ENCODE data around the gene IPP. TPM values are rescaled to one million over a fixed set of nuclear protein-coding genes. Genes with fewer than 3 reads are reported as not detected.
A peak's percentile ranks its signal among the peaks of the same experiment; 100 is the strongest.
"Not testable (repeated sequence)": the region's sequence is repeated elsewhere in the genome, so short reads cannot be mapped to it uniquely, and the experiment has no call there.

The IPP gene
- polyA plus RNA-seq, 12 donors: 15.5 to 25.3 (median 20.2) TPM; not detected in 1

- DNase-seq: not testable (repeated sequence)
Observed at GRCh38 chr1:45751039-45751838, 786 bp upstream of the IPP start.

DNA sequence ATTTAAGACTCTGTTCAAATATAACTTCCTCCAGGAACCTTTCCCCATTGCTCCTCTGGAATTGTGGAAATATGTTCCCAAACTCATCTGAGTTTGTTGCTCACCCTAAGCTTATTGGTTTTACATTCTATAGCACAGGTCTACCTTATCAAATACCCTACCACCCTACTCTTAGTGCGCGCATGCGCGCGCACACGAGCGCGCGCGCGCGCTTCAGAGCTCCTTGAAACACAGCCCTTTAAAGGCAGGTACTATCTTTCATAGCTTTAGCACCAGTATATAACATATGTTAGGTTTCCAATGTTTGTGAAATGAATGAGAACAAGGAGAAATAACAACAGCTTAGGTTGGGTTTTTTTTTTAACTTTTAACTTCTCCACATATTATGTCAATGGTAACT, 3.5 kb downstream of the IPP start:
- no peak for DNase-seq

DNA sequence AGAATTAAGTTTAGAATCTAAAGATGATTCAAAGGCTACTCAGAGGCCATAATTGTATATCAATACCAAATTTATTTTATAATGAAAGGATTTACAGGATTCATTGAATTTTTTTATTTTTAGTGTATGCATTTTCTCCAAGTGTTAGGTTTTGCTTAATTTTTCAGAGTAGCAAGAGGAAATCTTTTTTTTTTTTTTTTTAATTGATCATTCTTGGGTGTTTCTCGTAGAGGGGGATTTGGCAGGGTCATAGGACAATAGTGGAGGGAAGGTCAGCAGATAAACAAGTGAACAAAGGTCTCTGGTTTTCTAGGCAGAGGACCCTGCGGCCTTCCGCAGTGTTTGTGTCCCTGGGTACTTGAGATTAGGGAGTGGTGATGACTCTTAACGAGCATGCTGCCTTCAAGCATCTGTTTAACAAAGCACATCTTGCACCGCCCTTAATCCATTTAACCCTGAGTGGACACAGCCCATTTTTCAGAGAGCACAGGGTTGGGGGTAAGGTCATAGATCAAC, 10.8 kb downstream of the IPP start:
- not testable (repeated sequence) for DNase-seq

DNA sequence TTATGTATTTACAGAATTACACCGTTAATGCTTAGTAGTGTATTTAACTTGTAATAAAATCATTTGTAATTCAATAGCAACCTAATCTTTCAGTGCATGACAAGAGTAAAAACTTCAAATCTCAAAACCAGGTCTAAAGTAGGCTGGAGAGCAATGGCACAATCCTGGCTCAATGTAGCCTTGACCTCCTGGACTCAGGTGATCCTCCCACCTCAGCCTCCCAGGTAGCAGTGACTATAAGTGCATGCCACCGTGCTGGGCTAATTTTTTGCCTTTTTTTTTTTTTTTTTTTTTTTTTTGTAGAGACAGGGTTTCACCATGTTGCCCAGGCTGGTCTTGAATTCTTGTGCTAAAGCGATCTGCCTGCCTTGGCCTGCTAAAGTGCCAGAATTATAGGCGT, 11.3 kb downstream of the IPP start:
- no peak for DNase-seq

DNA sequence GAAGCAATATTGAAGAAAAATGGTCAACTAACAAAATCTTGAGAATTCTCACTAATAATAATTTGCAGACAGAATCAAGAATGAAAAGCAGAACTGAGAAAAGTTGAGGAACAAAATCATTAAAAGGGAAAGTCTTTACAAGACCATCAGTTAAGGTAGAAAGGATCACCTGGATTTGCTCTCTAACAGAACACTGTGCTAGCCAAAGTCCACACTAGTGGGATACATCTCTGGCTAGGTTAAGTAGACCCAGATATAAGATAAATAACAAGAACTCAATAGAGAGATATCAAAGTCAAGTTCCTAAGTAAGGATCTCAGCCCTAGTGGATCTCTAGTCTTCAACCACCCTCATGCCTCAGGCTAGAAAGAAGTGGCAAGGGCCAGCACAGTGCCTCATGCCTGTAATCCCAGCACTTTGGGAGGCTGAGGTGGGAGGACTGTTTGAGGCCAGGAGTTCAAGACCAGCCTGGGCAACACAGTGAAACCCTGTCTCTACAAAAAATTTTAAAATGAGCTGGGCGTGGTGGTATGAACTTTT, 19.6 kb downstream of the IPP start:
- no peak for DNase-seq

DNA sequence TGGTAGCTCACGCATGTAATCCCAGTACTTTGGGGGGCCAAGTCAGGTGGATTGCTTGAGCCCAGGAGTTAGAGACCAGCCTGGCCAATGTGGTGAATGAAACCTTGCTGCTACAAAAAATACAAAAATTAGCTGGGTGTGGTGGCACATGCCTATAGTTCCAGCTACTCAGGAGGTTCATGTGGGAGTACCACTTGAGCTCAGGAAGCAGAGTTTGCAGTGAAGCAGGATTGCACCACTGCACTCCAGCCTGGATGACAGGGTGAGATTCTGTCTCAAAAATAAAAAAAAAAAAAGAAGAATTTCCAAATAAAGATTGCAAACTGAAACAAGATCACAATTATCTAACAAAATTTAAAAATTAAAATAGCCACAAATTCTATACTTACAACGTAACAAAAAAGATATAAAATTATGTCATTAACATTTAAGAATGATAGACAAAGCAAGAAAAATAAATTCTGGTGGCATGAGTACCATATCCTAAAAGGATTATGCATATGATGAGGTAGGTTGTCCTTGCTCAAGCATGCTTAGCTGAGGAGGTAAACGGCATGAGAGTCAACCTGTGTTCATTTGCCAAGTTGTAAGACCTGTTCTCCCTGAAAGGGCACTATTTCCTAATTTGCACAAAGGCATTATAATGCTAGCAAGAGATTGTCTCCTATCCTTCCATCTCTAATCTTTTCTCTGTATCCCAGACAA, 20.2 kb downstream of the IPP start:
- DNase-seq: no peak

GRCh38 chr1:45726007-45726406, 24.4 kb downstream of the IPP start:
- DNase-seq: not testable (repeated sequence)

- no peak for DNase-seq
Observed at GRCh38 chr1:45723248-45723930, 27.1 kb downstream of the IPP start.

GRCh38 chr1:45722809-45723208, 27.6 kb downstream of the IPP start:
- no peak for DNase-seq

GRCh38 chr1:45721207-45721606, 29.2 kb downstream of the IPP start:
- no peak for DNase-seq

GRCh38 chr1:45718289-45718688, 32.2 kb downstream of the IPP start:
- no peak for DNase-seq

GRCh38 chr1:45717386-45717785, 33.1 kb downstream of the IPP start:
- DNase-seq: not testable (repeated sequence)

GRCh38 chr1:45716700-45717099, 33.8 kb downstream of the IPP start:
- no peak for DNase-seq

DNA sequence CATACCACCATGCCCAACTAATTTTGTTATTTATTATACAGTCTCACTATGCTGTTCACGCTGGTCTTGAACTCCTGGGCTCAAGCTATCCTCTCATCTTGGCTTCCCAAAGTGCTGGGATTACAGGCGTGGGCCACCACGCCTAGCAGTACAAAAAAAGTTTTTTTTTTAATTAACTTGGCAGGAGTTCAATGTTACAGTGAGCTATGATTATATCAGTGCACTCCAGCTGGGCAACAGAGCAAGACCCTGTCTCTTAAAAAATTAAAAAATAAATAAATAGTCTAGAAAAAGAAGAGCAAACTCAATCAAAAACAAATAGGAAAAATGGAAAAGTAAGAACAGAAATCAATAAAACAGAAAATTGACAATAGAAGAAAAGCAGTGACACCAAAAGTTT, 36.7 kb downstream of the IPP start:
- no peak for DNase-seq

GRCh38 chr1:45704637-45705036, 45.8 kb downstream of the IPP start:
- no peak for DNase-seq

DNA sequence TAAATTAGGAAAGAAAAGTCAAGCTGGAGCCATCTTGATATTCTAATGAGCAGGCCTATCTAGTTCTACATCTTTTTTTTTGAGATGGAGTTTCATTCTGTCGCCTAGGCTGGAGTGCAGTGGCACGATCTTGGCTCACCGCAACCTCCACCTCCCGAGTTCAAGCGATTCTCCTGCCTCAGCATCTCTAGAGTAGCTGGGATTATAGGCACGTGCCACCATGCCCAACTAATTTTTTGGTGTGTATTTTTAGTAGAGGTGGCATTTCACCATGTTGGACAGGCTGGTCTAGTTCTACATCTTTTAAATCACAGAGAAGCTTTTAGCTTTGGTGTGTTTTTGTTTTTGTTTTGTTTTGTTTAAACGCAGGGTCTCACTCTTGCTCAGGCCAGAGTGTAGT, 55.6 kb downstream of the IPP start:
- no peak for DNase-seq

DNA sequence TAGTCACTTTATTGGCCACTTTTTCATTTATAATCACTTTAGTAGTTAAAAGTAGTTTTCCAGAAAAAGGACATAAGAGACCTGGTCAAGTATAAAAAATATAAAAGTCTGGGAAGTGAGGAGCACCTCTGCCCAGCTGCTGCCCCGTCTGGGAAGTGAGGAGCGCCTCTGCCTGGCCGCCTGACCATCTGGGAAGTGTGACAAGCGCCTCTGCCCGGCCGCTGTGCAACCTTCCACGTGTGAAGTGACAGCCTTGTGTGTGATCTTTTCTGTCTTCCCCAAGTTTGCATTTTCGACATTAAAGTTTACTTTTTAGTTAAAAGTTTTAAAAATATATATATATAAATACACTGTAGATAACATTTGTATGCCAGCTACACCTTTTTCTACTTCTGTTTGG, 56.6 kb downstream of the IPP start:
- DNase-seq: not testable (repeated sequence)

- DNase-seq: peak; percentile 92
Observed at GRCh38 chr1:45687754-45688740, 62.4 kb downstream of the IPP start, which contains the start of gene TMEM69. Gene TMEM69 (plus strand): TSS chr1:45688181. CDS start chr1:45691069, 2,888 bp downstream.

DNA sequence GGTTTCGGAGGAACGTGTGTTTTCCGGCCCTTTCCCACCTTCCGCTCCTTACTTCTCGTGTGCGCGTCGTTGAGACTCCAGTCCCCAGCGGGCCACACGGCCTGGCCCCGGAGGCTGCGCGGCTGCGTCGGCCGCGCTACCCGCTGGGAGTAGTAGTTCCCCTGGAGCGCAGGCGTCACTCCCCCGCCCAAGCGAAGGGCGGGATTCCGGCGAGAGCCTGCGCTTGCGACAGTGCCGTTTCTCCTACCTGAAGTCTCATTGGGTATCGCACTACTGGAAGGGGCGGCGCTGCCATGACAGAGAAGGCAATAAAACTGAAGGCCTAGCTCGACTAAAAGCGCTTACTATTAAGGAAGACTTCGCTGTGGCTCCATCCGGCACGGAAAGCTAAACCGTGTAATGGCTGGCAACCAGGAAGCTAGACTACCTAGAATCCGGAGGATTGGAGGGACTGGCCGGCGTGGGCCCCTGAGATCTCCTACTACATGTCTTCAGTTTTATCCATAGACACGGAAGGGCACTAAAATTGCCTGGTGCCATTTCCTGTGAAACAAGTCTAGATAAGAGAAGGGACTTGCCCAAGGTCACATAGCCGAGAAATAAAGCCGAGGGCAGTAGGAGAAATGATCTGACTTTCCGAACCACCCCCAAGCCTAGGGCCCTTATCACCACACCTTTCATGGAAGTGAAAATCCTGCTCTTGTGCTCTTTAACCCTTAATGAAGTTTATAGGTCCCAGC, 63.3 kb downstream of the IPP start:
- DNase-seq: peak; percentile 99

Data from muscle of arm (tissue), 12 donors.